Progenitor cell of endocrine pancreas (in vitro differentiated cells): Measurements from ENCODE around the gene RERE. TPM values are rescaled to one million over a fixed set of nuclear protein-coding genes. Genes with fewer than 3 reads are reported as not detected.
A peak's percentile ranks its signal among the peaks of the same experiment; 100 is the strongest.

Experiments
- DNase-seq: peaks from one replicate; pipeline ENCODE4 v3.0.0; 2021; ENCODE audit warnings: low spot score; ENCODE audit not compliant: unreplicated experiment
- H3K27ac Mint-ChIP-seq: 2 replicates; pipeline ENCODE4 v1.8.0; 2021; ENCODE audit warnings: mild to moderate bottlenecking, moderate library complexity, mixed read lengths
- H3K27me3 Mint-ChIP-seq: 2 replicates; pipeline ENCODE4 v1.8.0; 2021; ENCODE audit warnings: mixed read lengths
- H3K36me3 Mint-ChIP-seq: 2 replicates; pipeline ENCODE4 v1.8.0; 2022; ENCODE audit warnings: mixed read lengths; ENCODE audit not compliant: insufficient read depth
- H3K4me1 Mint-ChIP-seq: 2 replicates; pipeline ENCODE4 v1.8.0; 2021; ENCODE audit warnings: low read depth, mixed read lengths
- H3K4me3 Mint-ChIP-seq: 2 replicates; pipeline ENCODE4 v1.8.0; 2021; ENCODE audit warnings: low read depth, mild to moderate bottlenecking, moderate library complexity, mixed read lengths
- H3K9me3 Mint-ChIP-seq: 2 replicates; pipeline ENCODE4 v1.8.0; 2021; ENCODE audit warnings: low read depth, mixed read lengths
- CTCF ChIP-seq: fragments of 200-600 bp; sonication (generic); IDR thresholded peaks from one replicate; pipeline ENCODE4 v1.5.0; 2021; ENCODE audit warnings: antibody characterized with exemption, mild to moderate bottlenecking; ENCODE audit not compliant: unreplicated experiment
- total RNA-seq: library from RNA; stranded (reverse); gene quantifications from 2 replicates; pipeline ENCODE4 v1.2.1, GENCODE V29; 2021

The RERE gene
- total RNA-seq, 1 donor from 2014 or later, result 329 TPM

- Mint-ChIP-seq H3K9me3 (no peaks in the 10 kb centered on the region), H3K27ac (no peak overlapping the region), H3K27me3 (no peaks in the 10 kb centered on the region), H3K36me3 (peaks cover 3% of the 10 kb centered on the region), H3K4me1 (peaks cover 34% of the 10 kb centered on the region), H3K4me3 (no peak overlapping the region)
- no peak for TF ChIP-seq CTCF
- no peak for DNase-seq
These were observed 138.0 kb downstream of the RERE start for GRCh38 chr1:8679395-8679800.

GRCh38 chr1:8678673-8679394 is 138.6 kb downstream of the RERE start:
- no peak for DNase-seq
- no peaks in the 10 kb centered on the region for H3K9me3 Mint-ChIP-seq
- H3K27ac Mint-ChIP-seq, result no peak overlapping the region
- no peak overlapping the region for H3K4me3 Mint-ChIP-seq
- no peaks in the 10 kb centered on the region for H3K27me3 Mint-ChIP-seq
- no peak for TF ChIP-seq CTCF
- H3K4me1 Mint-ChIP-seq, result peaks cover 37% of the 10 kb centered on the region
- H3K36me3 Mint-ChIP-seq, result peaks cover 3% of the 10 kb centered on the region

- Mint-ChIP-seq H3K27ac (peak overlapping the region; percentile 51), H3K27me3 (no peaks in the 10 kb centered on the region), H3K4me1 (peaks cover 40% of the 10 kb centered on the region), H3K9me3 (no peaks in the 10 kb centered on the region), H3K4me3 (no peak overlapping the region), H3K36me3 (peaks cover 3% of the 10 kb centered on the region)
- no peak for DNase-seq
- no peak for TF ChIP-seq CTCF
These were observed 139.7 kb downstream of the RERE start for GRCh38 chr1:8677782-8678181.

GRCh38 chr1:8676813-8677212 is 140.6 kb downstream of the RERE start:
- peaks cover 49% of the 10 kb centered on the region for H3K4me1 Mint-ChIP-seq
- no peak for DNase-seq
- H3K4me3 Mint-ChIP-seq, result no peak overlapping the region
- peak overlapping the region; percentile 82 for H3K27ac Mint-ChIP-seq
- no peak for TF ChIP-seq CTCF
- peaks cover 5% of the 10 kb centered on the region for H3K36me3 Mint-ChIP-seq
- H3K9me3 Mint-ChIP-seq, result no peaks in the 10 kb centered on the region
- H3K27me3 Mint-ChIP-seq, result no peaks in the 10 kb centered on the region

- DNase-seq, result no peak
- Mint-ChIP-seq H3K4me1 (peaks cover 55% of the 10 kb centered on the region), H3K4me3 (no peak overlapping the region), H3K27ac (peak overlapping the region; percentile 82), H3K36me3 (peaks cover 5% of the 10 kb centered on the region), H3K9me3 (no peaks in the 10 kb centered on the region), H3K27me3 (no peaks in the 10 kb centered on the region)
- TF ChIP-seq CTCF, result no peak
These were observed 141.4 kb downstream of the RERE start for GRCh38 chr1:8676072-8676471.
